GM08714 (cell line): Measurements from ENCODE around the gene DMTF1.
"Not testable (repeated sequence)": the region's sequence is repeated elsewhere in the genome, so short reads cannot be mapped to it uniquely, and the experiment has no call there.

Source experiments
- H3K4me3 ChIP-seq: fragments of 200-500 bp; sonication (Bioruptor generic); 2 replicates; pipeline ENCODE4 v1.5.1; 2014; ENCODE audit warnings: mild to moderate bottlenecking, low read length, inconsistent platforms
- ZNF274 ChIP-seq: IDR thresholded peaks from 2 replicates; pipeline ENCODE4 v1.6.1; 2012; ENCODE audit warnings: mild to moderate bottlenecking, low read depth, low read length

DMTF1 gene, protein sequence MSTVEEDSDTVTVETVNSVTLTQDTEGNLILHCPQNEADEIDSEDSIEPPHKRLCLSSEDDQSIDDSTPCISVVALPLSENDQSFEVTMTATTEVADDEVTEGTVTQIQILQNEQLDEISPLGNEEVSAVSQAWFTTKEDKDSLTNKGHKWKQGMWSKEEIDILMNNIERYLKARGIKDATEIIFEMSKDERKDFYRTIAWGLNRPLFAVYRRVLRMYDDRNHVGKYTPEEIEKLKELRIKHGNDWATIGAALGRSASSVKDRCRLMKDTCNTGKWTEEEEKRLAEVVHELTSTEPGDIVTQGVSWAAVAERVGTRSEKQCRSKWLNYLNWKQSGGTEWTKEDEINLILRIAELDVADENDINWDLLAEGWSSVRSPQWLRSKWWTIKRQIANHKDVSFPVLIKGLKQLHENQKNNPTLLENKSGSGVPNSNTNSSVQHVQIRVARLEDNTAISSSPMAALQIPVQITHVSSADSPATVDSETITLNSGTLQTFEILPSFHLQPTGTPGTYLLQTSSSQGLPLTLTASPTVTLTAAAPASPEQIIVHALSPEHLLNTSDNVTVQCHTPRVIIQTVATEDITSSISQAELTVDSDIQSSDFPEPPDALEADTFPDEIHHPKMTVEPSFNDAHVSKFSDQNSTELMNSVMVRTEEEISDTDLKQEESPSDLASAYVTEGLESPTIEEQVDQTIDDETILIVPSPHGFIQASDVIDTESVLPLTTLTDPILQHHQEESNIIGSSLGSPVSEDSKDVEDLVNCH

DNA sequence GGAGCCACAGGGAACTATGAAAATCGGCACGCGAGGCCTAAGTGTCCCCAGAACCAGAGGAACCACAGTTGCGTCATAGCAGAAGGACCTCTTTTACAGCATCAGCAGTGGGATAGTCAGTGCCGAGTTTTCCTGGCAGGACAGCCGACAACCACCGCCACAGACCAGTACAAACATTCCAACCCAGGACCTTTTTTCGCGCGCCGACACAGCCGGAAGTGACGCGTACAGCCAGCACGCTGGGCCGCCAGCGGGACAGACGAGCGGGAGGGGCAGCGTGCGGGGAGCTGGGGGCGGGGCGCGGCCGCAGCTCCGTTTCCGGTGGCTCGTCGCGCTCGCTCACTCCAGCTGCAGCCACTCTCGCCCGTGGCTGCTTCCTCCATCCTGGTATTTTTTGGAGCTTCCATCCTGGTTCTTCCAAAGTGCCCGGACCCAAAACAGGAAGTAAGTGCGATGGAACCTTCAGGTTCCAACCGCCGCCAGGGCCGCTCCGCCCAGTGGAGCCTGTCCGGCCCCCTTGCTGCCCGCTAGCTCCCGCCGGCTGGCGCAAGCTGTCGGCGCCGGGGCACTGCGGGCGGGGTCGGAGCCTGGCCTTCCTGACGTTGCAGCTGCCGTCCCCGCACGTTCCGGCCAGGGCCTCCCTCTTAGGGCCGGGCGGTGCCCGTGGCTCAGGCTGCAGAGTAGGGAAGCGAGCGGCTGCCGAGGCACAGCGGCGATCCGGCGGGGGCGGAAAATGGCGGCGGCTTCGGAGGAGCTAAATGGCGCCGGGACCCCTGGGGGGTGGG is at the start of gene DMTF1:
Gene DMTF1, plus strand, starts transcription at position 342 of the 785 bp plus-strand sequence. CDS start 12,489 bp downstream, outside the sequence.
- peak within 1 kb of the TSS; percentile 83 for H3K4me3 ChIP-seq
- TF ChIP-seq ZNF274 = no peak

DNA sequence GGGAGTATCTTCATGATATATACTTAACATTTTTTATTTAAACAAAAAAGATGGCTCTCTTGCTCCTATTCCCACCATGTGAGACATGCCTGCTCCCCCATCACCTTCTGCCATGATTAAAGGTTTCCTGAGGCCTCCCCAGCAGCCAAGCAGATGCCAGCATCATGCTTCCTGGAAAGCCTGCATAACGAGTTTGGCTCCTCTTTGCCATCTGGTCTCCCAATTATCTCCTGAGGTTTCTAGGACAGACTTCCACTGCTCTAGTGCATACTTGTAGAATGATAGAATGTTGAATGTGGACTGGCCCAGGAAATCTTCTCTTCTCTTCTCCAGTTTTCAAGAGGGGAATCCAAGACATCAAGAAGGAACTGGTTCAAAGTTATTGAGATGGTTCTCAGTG is 46.9 kb upstream of the DMTF1 start:
- TF ChIP-seq ZNF274 = no peak
- H3K4me3 ChIP-seq = no peak overlapping the region

DNA sequence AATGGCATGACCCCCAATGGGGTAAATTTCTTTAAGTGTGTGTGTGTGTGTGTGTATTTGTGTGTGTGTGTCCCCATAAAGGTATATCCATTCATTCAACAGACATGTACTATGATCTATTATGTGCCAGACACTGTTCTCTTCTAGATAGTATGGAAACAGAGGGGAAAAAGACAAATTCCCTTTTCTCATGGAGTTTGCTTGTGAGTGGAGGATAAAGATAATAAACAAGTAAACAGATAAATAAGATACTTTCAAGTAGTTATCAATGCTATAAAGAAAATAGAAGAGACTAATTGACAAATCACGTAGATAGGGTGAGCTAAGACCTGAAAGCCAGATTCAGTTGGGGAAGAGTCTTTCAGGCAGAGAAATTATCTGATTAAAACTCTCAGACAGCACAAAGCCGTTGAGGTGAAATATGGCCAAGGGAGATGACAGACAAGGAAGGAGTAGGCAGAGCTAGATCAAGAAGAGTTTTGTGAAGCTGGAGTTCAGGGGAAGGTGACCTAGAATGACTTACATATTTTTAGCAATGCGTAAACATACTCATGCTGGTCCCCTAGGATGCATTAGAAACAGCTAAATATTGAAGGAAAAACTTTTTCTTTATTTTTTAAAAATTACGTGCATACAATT is 45.2 kb upstream of the DMTF1 start:
- H3K4me3 ChIP-seq = no peak overlapping the region
- no peak for TF ChIP-seq ZNF274

DNA sequence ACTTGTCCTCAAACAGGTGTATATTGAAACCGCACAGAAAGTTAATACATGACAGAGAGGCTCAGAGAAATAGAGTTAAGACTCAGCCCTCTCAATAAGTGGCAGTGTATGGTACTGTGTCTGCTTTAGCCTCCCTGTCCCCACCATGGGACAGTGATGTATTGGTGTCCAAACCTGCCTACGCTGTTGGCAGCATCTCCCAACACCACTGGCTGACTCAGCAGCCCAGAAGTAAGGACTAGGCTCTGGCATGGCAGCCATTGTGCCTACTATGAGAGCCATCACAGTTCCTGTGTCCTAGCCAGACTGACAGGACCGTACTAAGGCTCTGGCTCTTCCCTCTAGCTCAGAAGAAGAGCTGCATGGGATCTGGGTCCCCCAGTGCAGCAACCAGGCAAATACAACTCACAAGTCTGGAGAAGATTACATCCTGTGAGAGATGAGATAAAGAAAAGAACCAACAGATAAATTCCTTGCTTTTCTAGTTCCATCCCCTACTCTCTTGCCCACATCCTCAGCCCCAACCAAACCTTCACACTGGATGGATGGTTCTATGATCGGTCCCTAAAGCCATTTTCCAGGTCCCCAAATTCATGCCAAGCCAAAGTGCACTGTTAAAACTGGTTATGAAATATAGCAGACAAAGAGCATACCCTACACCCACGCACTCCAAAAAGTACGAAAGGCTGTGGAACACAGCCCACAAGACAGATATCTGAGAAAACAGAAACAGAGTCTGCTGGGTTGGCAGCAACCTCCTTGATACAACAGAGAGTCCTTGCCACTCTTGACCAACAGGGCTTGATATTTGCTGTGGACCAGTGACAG is 44.1 kb upstream of the DMTF1 start:
- no peak overlapping the region for H3K4me3 ChIP-seq
- TF ChIP-seq ZNF274 = no peak

DNA sequence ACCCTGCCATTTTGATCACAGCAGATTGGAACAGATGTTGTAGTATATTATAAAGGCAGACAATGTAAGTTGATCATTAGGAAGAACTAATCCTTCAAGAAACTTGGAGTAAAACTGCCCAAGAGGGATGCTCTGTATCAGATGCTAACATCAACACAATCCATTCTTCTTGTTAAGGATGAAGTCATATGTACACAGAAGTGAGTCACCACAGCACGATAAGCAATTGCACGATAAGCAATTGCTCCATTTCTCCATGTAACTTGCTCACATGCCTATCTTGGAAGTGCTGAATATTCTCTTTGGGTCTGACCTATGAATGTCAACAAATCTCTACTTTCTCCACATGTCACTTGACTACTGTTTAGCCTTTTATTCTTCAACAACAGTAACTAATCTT is 41.5 kb upstream of the DMTF1 start:
- no peak overlapping the region for H3K4me3 ChIP-seq
- no peak for TF ChIP-seq ZNF274

DNA sequence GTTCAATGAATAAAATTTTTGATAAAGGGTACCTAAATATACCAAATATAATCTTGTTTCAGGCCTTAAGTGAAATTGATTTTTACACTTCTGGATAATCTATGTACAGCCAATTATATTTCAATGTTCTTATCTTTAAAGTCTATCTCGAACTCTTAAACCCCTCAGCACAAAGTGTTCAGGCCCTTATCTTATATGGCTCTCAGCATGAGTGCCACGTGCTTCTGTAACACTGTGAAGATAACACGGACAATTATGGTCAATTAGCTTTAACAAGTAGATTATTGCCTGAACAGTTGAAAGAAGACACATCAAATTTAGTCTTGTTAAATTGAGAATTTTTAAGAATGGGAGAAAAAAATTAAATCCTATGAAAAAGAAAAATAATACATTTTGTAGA is 40.4 kb upstream of the DMTF1 start:
- no peak for TF ChIP-seq ZNF274
- no peak overlapping the region for H3K4me3 ChIP-seq

DNA sequence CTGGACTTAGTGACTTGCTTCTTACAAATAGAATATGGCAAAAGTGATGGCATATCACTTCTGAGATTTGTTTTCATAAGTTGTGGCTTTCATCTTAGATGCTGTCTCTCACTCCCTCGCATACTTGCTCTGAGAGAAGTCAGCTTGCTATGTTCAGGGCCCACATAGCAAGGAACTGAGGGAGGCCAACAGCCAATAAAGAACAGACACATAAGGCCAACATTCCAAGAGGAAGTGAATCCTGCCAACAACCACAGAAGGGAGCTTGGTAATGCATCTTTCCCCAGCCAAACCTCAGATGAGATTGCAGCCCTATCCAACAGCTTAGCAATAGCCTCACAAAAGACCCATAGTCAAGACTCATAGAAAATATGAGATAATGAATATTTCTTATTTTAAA is 39.2 kb upstream of the DMTF1 start:
- no peak for TF ChIP-seq ZNF274
- no peak overlapping the region for H3K4me3 ChIP-seq

DNA sequence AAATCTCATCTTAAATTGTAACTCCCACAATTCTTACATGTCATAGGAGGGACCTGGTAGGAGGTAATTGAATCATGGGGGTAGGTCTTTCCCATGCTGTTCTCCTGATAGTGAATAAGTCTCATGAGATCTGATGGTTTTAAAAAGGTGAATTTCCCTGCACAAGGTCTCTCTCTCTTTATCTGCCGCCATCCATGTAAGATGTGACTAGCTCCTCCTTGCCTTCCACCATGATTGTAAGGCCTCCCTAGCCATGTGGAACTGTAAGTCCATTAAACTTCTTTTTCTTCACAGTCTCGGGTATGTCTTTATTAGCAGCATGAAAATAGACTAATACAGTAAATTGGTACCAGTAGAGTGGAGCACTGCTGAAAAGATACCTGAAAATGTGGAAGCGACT is 38.3 kb upstream of the DMTF1 start:
- H3K4me3 ChIP-seq = not testable (repeated sequence)

DNA sequence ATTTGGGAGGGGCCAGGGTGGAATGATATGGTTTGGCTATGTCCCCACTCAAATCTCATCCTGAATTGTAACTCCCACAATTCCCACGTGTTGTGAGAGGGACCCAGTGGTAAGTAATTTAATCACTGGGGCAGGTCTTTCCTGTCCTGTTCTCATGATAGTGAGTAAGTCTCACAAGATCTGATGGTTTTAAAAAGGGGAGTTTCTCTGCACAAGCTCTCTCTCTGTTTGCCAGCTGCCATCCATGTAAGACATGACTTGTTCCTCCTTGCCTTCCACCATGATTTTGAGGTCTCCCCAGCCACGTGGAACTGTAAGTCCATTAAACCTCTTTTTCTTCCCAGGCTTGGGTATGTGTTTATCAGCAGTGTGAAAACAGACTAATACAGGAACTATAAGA is 36.5 kb upstream of the DMTF1 start:
- H3K4me3 ChIP-seq = not testable (repeated sequence)

DNA sequence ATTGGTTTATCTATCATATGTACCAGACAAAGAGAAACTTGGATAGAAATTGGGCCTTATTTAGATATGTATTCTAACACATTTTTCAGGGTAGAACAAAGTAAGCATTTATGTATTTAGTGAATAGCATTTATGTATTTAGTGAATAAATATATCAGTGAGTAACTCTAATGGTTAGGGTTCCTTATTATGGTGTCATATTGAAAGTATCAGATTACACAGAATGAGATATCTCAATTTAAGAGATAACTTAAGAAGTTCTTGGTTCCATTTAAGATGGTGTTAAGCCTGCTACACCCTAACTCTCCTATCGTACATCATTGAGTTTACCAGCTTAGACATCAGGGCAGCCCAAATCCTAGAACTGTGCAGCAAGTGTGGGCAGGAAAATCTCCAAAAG is 35.9 kb upstream of the DMTF1 start:
- no peak overlapping the region for H3K4me3 ChIP-seq
- TF ChIP-seq ZNF274 = no peak

DNA sequence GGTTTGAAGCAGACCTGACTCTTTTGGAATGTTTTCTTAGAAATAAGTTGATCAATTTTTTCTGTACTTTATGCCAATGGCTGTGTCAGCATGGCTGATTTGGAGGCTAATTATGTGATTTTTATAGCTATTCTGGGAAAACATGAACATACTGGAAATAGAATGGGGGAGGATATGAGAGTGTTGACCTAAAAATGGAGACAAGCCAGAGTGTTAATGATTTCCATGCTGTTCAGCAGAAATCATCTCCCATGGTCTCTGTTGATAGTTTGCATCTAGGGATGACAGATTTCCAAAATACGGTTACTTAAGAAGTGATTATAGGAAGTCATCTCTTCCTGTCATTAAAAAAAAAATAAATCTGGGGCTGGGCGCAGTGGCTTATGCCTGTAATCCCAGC is 32.7 kb upstream of the DMTF1 start:
- no peak for TF ChIP-seq ZNF274
- no peak overlapping the region for H3K4me3 ChIP-seq

DNA sequence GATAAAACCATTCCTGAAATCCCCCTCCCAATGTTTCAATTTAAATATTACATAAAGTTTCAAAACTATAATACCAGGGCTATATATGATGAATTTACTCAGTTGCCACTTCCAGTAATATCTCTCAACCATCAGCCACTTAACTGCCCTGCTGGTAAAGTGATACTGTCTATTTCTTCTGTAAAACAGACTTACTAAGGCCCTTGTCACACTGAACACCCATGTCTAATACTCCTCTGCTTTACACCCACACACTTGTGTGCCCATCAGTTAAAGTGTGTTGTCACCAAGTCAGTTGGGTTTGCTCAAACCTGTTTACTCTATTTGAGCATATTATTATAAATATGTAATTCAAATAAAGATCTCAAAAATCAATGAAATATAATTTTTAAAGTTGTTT is 29.1 kb upstream of the DMTF1 start:
- H3K4me3 ChIP-seq = no peak overlapping the region

DNA sequence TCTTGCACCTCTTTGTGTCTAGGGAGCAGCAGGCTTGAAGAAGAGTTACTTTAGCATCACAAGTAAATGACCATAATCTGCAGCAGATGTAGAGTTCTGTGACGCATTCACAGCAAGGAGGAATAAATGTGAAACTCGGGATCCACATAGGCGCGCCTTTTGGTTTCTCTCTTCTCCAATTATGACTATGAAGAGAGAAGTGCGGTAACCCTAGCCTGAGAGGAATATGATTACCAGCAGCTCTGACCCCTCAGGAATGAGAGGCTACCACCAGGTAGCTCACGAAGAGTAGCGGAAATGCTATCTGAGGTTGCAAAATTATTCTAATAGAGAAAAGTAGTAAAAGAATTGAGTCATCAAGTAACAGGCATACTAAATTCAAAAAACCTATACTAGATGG is 25.2 kb upstream of the DMTF1 start:
- no peak overlapping the region for H3K4me3 ChIP-seq

More for the DNA sequence above, 29.1 kb upstream of the DMTF1 start:
- TF ChIP-seq ZNF274 = no peak

DNA sequence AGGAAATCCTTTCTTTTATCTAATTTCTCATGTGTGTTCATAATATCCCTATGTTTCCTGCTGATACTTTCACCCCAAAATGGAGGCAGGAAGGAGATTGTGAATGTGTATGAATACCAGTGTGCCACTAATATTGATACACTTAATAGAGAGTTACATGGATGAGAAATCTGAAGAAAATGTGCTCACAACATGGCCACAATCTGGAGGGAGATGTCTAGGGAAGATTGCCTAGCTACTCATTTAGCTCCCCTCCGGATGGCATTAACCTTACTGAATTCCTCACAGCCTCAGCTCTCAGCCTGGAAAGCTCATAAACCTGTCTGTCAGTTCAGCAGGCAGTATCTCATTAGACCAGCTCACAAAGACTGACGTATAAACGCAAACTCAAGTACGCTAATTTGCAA is 23.4 kb upstream of the DMTF1 start:
- no peak for TF ChIP-seq ZNF274
- no peak overlapping the region for H3K4me3 ChIP-seq

More for the DNA sequence above, 25.2 kb upstream of the DMTF1 start:
- no peak for TF ChIP-seq ZNF274
